Neural cell (in vitro differentiated cells): ENCODE measurements around the gene CAPN15. TPM values are rescaled to one million over a fixed set of nuclear protein-coding genes. Genes with fewer than 3 reads are reported as not detected.

Source experiments
- H2AFZ ChIP-seq: fragments of 200-600, 300-800 bp; sonication (generic), shearing (Covaris generic); 2 replicates; pipeline ENCODE4 v1.6.0; 2014; ENCODE audit warnings: low read depth, mild to moderate bottlenecking, antibody characterized with exemption, low read length, moderate library complexity
- H3F3A ChIP-seq: fragments of 200-600 bp; shearing (Covaris generic); 2 replicates; pipeline ENCODE4 v1.6.1; 2016; ENCODE audit warnings: mild to moderate bottlenecking, moderate library complexity, mixed read lengths, antibody characterized with exemption, low read length; ENCODE audit not compliant: insufficient read depth, poor library complexity, severe bottlenecking
- H3K27ac ChIP-seq: fragments of 200-600, 300-800 bp; sonication (generic), shearing (Covaris generic); 2 replicates; pipeline ENCODE4 v1.5.1; 2014; ENCODE audit warnings: mild to moderate bottlenecking, low read length, moderate library complexity
- H3K27me3 ChIP-seq: fragments of 300-800, 200-600 bp; sonication (generic), shearing (Covaris generic); 2 replicates; pipeline ENCODE4 v1.6.0; 2014; ENCODE audit warnings: mild to moderate bottlenecking, low read depth, low read length, moderate library complexity; ENCODE audit not compliant: insufficient read depth
- H3K36me3 ChIP-seq: fragments of 300-800, 200-600 bp; sonication (generic), shearing (Covaris generic); 2 replicates; pipeline ENCODE4 v1.5.1; 2014; ENCODE audit warnings: mild to moderate bottlenecking, antibody characterized with exemption, low read length, moderate library complexity; ENCODE audit not compliant: insufficient read depth
- H3K4me2 ChIP-seq: fragments of 300-800, 200-600 bp; sonication (generic), shearing (Covaris generic); 2 replicates; pipeline ENCODE4 v1.6.0; 2014; ENCODE audit warnings: mild to moderate bottlenecking, low read length
- H3K4me3 ChIP-seq: fragments of 300-800, 200-600 bp; sonication (generic), shearing (Covaris generic); 2 replicates; pipeline ENCODE4 v1.5.1; 2014; ENCODE audit warnings: mild to moderate bottlenecking, low read length, moderate library complexity
- H3K79me2 ChIP-seq: fragments of 200-600 bp; shearing (Covaris generic); replicated peaks from 2 replicates; pipeline ENCODE4 v1.6.0; 2014; ENCODE audit warnings: mild to moderate bottlenecking, low read length, moderate library complexity; ENCODE audit not compliant: insufficient read depth
- H3K9ac ChIP-seq: fragments of 300-800, 200-600 bp; sonication (generic), shearing (Covaris generic); 2 replicates; pipeline ENCODE4 v1.6.1; 2016; ENCODE audit warnings: mild to moderate bottlenecking, low read length, mixed read lengths
- H3K9me2 ChIP-seq: fragments of 200-600 bp; shearing (Covaris generic); 2 replicates; pipeline ENCODE4 v1.6.1; 2016; ENCODE audit warnings: mild to moderate bottlenecking, low read length, mixed read lengths; ENCODE audit not compliant: insufficient read depth
- H3K9me3 ChIP-seq: fragments of 200-600, 300-800 bp; sonication (generic), shearing (Covaris generic); 2 replicates; pipeline ENCODE4 v1.6.1; 2016; ENCODE audit warnings: mild to moderate bottlenecking, mixed run types, low read length, moderate library complexity, mixed read lengths
- H4K20me1 ChIP-seq: fragments of 200-600 bp; shearing (Covaris generic); 2 replicates; pipeline ENCODE4 v1.6.1; 2016; ENCODE audit warnings: mild to moderate bottlenecking, mixed run types; ENCODE audit not compliant: insufficient read depth
- EZH2 ChIP-seq: fragments of 200-600, 300-800 bp; shearing (Covaris generic), sonication (generic); IDR thresholded peaks from 2 replicates; pipeline ENCODE4 v1.6.1; 2014; ENCODE audit warnings: antibody characterized with exemption, low read length, borderline replicate concordance, mild to moderate bottlenecking; ENCODE audit not compliant: insufficient read depth, poor library complexity, severe bottlenecking
- RAD21 ChIP-seq: fragments of 450-650 bp; conservative IDR thresholded peaks from 2 replicates; pipeline ENCODE4 v1.6.1; 2014; ENCODE audit warnings: antibody characterized with exemption, mild to moderate bottlenecking, moderate library complexity
- REST ChIP-seq: IDR thresholded peaks from 2 replicates; pipeline ENCODE4 v1.6.1; 2012; ENCODE audit warnings: borderline replicate concordance
- polyA plus RNA-seq: library from polyadenylated mRNA; depleted of rRNA; stranded (reverse); fragments of >200 nt; gene quantifications from 2 replicates; pipeline ENCODE4 v1.2.3, GENCODE V29; 2014
- small RNA-seq, 3 experiments: library from RNA; depleted of rRNA; stranded (forward); fragments of <200 nt; gene quantifications; one replicate each; pipeline ENCODE3, GENCODE V24; 2012

Gene CAPN15
- polyA plus RNA-seq, 1 donor from 2014 or later = 11.5 TPM

- H4K20me1 ChIP-seq = no peaks in the 10 kb centered on the region
- no peaks in the 10 kb centered on the region for H3K27me3 ChIP-seq
- H3K9me3 ChIP-seq = no peaks in the 10 kb centered on the region
- no peak overlapping the region for H3K4me2 ChIP-seq
- no peak overlapping the region for H2AFZ ChIP-seq
- H3K79me2 ChIP-seq = no peaks in the 10 kb centered on the region
- peaks cover 5% of the 10 kb centered on the region for H3K36me3 ChIP-seq
- H3K4me3 ChIP-seq = no peak overlapping the region
- no peak overlapping the region for H3K27ac ChIP-seq
- TF ChIP-seq RAD21 = no peak
- TF ChIP-seq EZH2 = no peak
- TF ChIP-seq REST = no peak
- no peaks in the 10 kb centered on the region for H3K9me2 ChIP-seq
- H3F3A ChIP-seq = no peaks in the 10 kb centered on the region
- no peak overlapping the region for H3K9ac ChIP-seq
Observed at GRCh38 chr16:603933-604332, 76.4 kb downstream of the CAPN15 start.

Small RNAs within 50 kb of the gene (small RNA-seq; reads per million reads assigned to genes)
- gene MIR3176 (0 reads per million in 3 experiments), gene MIR5587 (0 to 0.74 (median 0.30) reads per million in 3 experiments), gene Z98883.1 (0 reads per million in 3 experiments)

Other genes with a start within 250 kb of the CAPN15 start
- gene ARHGDIG, start 247.1 kb upstream of the CAPN15 start, polyA plus RNA-seq = 176 and 247 TPM in 2 replicates
- gene PDIA2, start 244.5 kb upstream of the CAPN15 start, polyA plus RNA-seq = 109 and 142 TPM in 2 replicates
- 30.5 and 34.3 TPM in 2 replicates for gene AXIN1, start 175.0 kb upstream of the CAPN15 start, polyA plus RNA-seq
- gene MRPL28, start 157.2 kb upstream of the CAPN15 start, polyA plus RNA-seq = 134 and 182 TPM in 2 replicates
- 36.7 and 47.3 TPM in 2 replicates for gene PGAP6, start 145.7 kb upstream of the CAPN15 start, polyA plus RNA-seq
- 63.4 and 65.2 TPM in 2 replicates for gene NME4, start 130.5 kb upstream of the CAPN15 start, polyA plus RNA-seq
- gene DECR2, start 125.8 kb upstream of the CAPN15 start, polyA plus RNA-seq = 58.8 and 71.8 TPM in 2 replicates
- gene RAB11FIP3, start 102.1 kb upstream of the CAPN15 start, polyA plus RNA-seq = 55.0 and 60.4 TPM in 2 replicates
- not detected in 2 replicates for gene PRR35, start 32.7 kb downstream of the CAPN15 start, polyA plus RNA-seq
- gene NHLRC4, start 39.3 kb downstream of the CAPN15 start, polyA plus RNA-seq = not detected in 2 replicates
- gene PIGQ, start 42.3 kb downstream of the CAPN15 start, polyA plus RNA-seq = 69.2 and 78.8 TPM in 2 replicates
- gene RAB40C, start 62.4 kb downstream of the CAPN15 start, polyA plus RNA-seq = 40.7 and 44.5 TPM in 2 replicates
- gene WFIKKN1, start 103.3 kb downstream of the CAPN15 start, polyA plus RNA-seq = 0.43 and 1.1 TPM in 2 replicates
- gene METTL26, start 108.6 kb downstream of the CAPN15 start, polyA plus RNA-seq = 127 and 128 TPM in 2 replicates
- 29.1 and 54.1 TPM in 2 replicates for gene MCRIP2, start 114.1 kb downstream of the CAPN15 start, polyA plus RNA-seq
- gene WDR90, start 121.7 kb downstream of the CAPN15 start, polyA plus RNA-seq = 30.0 and 32.1 TPM in 2 replicates
- gene RHOT2, start 140.4 kb downstream of the CAPN15 start, polyA plus RNA-seq = 132 and 192 TPM in 2 replicates
- 7.2 and 10.8 TPM in 2 replicates for gene RHBDL1, start 148.0 kb downstream of the CAPN15 start, polyA plus RNA-seq
- 120 and 151 TPM in 2 replicates for gene STUB1, start 152.7 kb downstream of the CAPN15 start, polyA plus RNA-seq
- 44.7 and 51.6 TPM in 2 replicates for gene JMJD8, start 156.6 kb downstream of the CAPN15 start, polyA plus RNA-seq
- gene WDR24, start 162.7 kb downstream of the CAPN15 start, polyA plus RNA-seq = 23.0 and 28.8 TPM in 2 replicates
- gene FBXL16, start 178.1 kb downstream of the CAPN15 start, polyA plus RNA-seq = 3.4 and 6.1 TPM in 2 replicates
- 37.6 and 56.1 TPM in 2 replicates for gene METRN, start 187.4 kb downstream of the CAPN15 start, polyA plus RNA-seq
- 73.4 and 98.7 TPM in 2 replicates for gene ANTKMT, start 193.4 kb downstream of the CAPN15 start, polyA plus RNA-seq
- gene CCDC78, start 198.7 kb downstream of the CAPN15 start, polyA plus RNA-seq = 8.8 and 10.7 TPM in 2 replicates
- gene HAGHL, start 199.4 kb downstream of the CAPN15 start, polyA plus RNA-seq = 28.3 and 37.6 TPM in 2 replicates
- 57.8 and 62.4 TPM in 2 replicates for gene CIAO3, start 213.3 kb downstream of the CAPN15 start, polyA plus RNA-seq
- 0.40 and 0.63 TPM in 2 replicates for gene MSLN, start 233.0 kb downstream of the CAPN15 start, polyA plus RNA-seq